GM23338 (cell line): ENCODE results near the gene ZNF491. TPM values are rescaled to one million over a fixed set of nuclear protein-coding genes. Genes with fewer than 3 reads are reported as not detected.
"Not testable (repeated sequence)": the region's sequence is repeated elsewhere in the genome, so short reads cannot be mapped to it uniquely, and the experiment has no call there.

Source experiments
- ATAC-seq: fragments of 200-7000 bp; cut with Tn5 transposase; 3 replicates; pipeline ENCODE4 v1.9.1; 2020
- DNase-seq: peaks from one replicate; pipeline ENCODE4 v3.0.0-alpha.2; 2015; ENCODE audit warnings: low spot score
- H2AFZ ChIP-seq: fragments of 200-600 bp; sonication (generic); 2 replicates; pipeline ENCODE4 v1.8.0; 2016; ENCODE audit warnings: antibody characterized with exemption, mild to moderate bottlenecking, moderate library complexity
- H3F3A ChIP-seq: fragments of 200-600 bp; sonication (generic); replicated peaks from 2 replicates; pipeline ENCODE4 v1.8.0; 2017; ENCODE audit warnings: antibody characterized with exemption, mixed run types, low read depth
- H3K27ac ChIP-seq: fragments of 200-600 bp; sonication (generic); 2 replicates; pipeline ENCODE4 v1.6.1; 2016; ENCODE audit warnings: low read depth
- H3K27me3 ChIP-seq: fragments of 200-600 bp; sonication (generic); 2 replicates; pipeline ENCODE4 v1.8.0; 2016; ENCODE audit warnings: mild to moderate bottlenecking, mixed run types, moderate library complexity; ENCODE audit not compliant: insufficient read depth
- H3K36me3 ChIP-seq: fragments of 200-600 bp; sonication (generic); 2 replicates; pipeline ENCODE4 v1.8.0; 2016; ENCODE audit warnings: mild to moderate bottlenecking; ENCODE audit not compliant: insufficient read depth
- H3K4me1 ChIP-seq: fragments of 200-600 bp; sonication (generic); 2 replicates; pipeline ENCODE4 v1.8.0; 2016; ENCODE audit warnings: mild to moderate bottlenecking, moderate library complexity; ENCODE audit not compliant: insufficient read depth
- H3K4me2 ChIP-seq: fragments of 200-600 bp; sonication (generic); 2 replicates; pipeline ENCODE4 v1.7.1; 2017; ENCODE audit warnings: mixed run types
- H3K4me3 ChIP-seq: fragments of 200-600 bp; sonication (generic); 2 replicates; pipeline ENCODE4 v1.6.1; 2016; ENCODE audit warnings: mixed run types
- H3K79me2 ChIP-seq: fragments of 200-600 bp; sonication (generic); replicated peaks from 2 replicates; pipeline ENCODE4 v1.8.0; 2017; ENCODE audit warnings: mild to moderate bottlenecking; ENCODE audit not compliant: insufficient read depth
- H3K9me2 ChIP-seq: fragments of 200-600 bp; sonication (generic); 2 replicates; pipeline ENCODE4 v1.8.0; 2017; ENCODE audit not compliant: insufficient read depth
- H4K20me1 ChIP-seq: fragments of 200-600 bp; sonication (generic); replicated peaks from 2 replicates; pipeline ENCODE4 v1.8.0; 2017; ENCODE audit warnings: mild to moderate bottlenecking; ENCODE audit not compliant: insufficient read depth
- H3K27ac Mint-ChIP-seq: 2 replicates; pipeline ENCODE4 v1.8.0; 2020; ENCODE audit warnings: inconsistent platforms, mild to moderate bottlenecking, moderate library complexity, mixed read lengths
- H3K27me3 Mint-ChIP-seq: 3 replicates; pipeline ENCODE4 v1.8.0; 2022; ENCODE audit warnings: low read depth, mild to moderate bottlenecking, moderate library complexity, mixed read lengths, inconsistent platforms; ENCODE audit not compliant: insufficient read depth, poor library complexity
- H3K36me3 Mint-ChIP-seq: 3 replicates; pipeline ENCODE4 v1.8.0; 2021; ENCODE audit warnings: low read depth, mild to moderate bottlenecking, inconsistent platforms, moderate library complexity, mixed read lengths
- H3K4me1 Mint-ChIP-seq: 3 replicates; pipeline ENCODE4 v1.8.0; 2020; ENCODE audit warnings: mild to moderate bottlenecking, inconsistent platforms, mixed read lengths
- H3K4me3 Mint-ChIP-seq: 3 replicates; pipeline ENCODE4 v1.8.0; 2021; ENCODE audit warnings: moderate library complexity, mild to moderate bottlenecking, inconsistent platforms, mixed read lengths
- H3K9me3 Mint-ChIP-seq: 3 replicates; pipeline ENCODE4 v1.8.0; 2020; ENCODE audit warnings: moderate library complexity, mild to moderate bottlenecking, inconsistent platforms, mixed read lengths
- CTCF ChIP-seq, 2 experiments: fragments of 200-600 bp in 1 of 2; sonication (generic) in 1 of 2; conservative IDR thresholded peaks; 2 replicates each; pipeline versions ENCODE4 v1.5.1 to v1.6.1; 2016 to 2017; ENCODE audit warnings: antibody characterized with exemption in 2 of 2, low read depth in 2 of 2, mild to moderate bottlenecking in 2 of 2, moderate library complexity in 1 of 2
- ETS1 ChIP-seq: IDR thresholded peaks from 2 replicates; pipeline ENCODE4 v1.6.1; 2016; ENCODE audit warnings: antibody characterized with exemption
- POLR2AphosphoS5 ChIP-seq: IDR thresholded peaks from 2 replicates; pipeline ENCODE4 v1.6.1; 2016; ENCODE audit warnings: antibody characterized with exemption, low read depth
- REST ChIP-seq: IDR thresholded peaks from one replicate; pipeline ENCODE4 v1.6.1; 2018; ENCODE audit warnings: antibody characterized with exemption; ENCODE audit not compliant: unreplicated experiment
- polyA plus RNA-seq: library from polyadenylated mRNA; unstranded; fragments of >200 nt; fragmentation: Nextera tagmentation; extraction: Ambion mirVana; gene quantifications from 2 replicates; pipeline ENCODE4 v1.2.1, GENCODE V29; 2016
- total RNA-seq: library from RNA; depleted of rRNA; stranded (reverse); fragments of >200 nt; shearing (Covaris generic); gene quantifications from 2 replicates; pipeline ENCODE4 v1.2.3, GENCODE V29; 2014

The ZNF491 gene
- total and polyA plus RNA-seq, 2 experiments from 2014 or later, result 0.32 to 1.3 TPM

GRCh38 chr19:11821474-11822109 is 23.3 kb downstream of the ZNF491 start (continued):
- no peak for TF ChIP-seq CTCF (conservative IDR thresholded peaks at IDR 0.05; ENCODE audit: low read depth in 2 of 2)

GRCh38 chr19:11828957-11829876 is 30.9 kb downstream of the ZNF491 start:
- not testable (repeated sequence) for ATAC-seq

GRCh38 chr19:11832253-11832912 is 34.1 kb downstream of the ZNF491 start:
- H3K27ac ChIP-seq, result no peak overlapping the region
- Mint-ChIP-seq H3K9me3 (peaks cover 98% of the 10 kb centered on the region), H3K27ac (no peak overlapping the region), H3K4me1 (no peaks in the 10 kb centered on the region), H3K27me3 (peaks cover 5% of the 10 kb centered on the region), H3K36me3 (peaks cover 35% of the 10 kb centered on the region), H3K4me3 (no peak overlapping the region)
- H2AFZ ChIP-seq, result no peak overlapping the region
- no peaks in the 10 kb centered on the region for H3K27me3 ChIP-seq
- ATAC-seq, result no peak
- H3K4me3 ChIP-seq, result no peak overlapping the region
- H3K9me2 ChIP-seq, result no peaks in the 10 kb centered on the region
- no peak for DNase-seq
- no peaks in the 10 kb centered on the region for H3K79me2 ChIP-seq
- peaks cover 22% of the 10 kb centered on the region for H3K36me3 ChIP-seq
- H4K20me1 ChIP-seq, result no peaks in the 10 kb centered on the region
- H3K4me1 ChIP-seq, result no peaks in the 10 kb centered on the region
- no peak overlapping the region for H3K4me2 ChIP-seq
- H3F3A ChIP-seq, result no peaks in the 10 kb centered on the region
- TF ChIP-seq POLR2AphosphoS5 (no peak), REST (no peak), ETS1 (no peak)

More at GRCh38 chr19:11828957-11829876, 30.9 kb downstream of the ZNF491 start:
- H3K27ac ChIP-seq, H3K4me1 ChIP-seq, H3K4me2 ChIP-seq, H3K4me3 ChIP-seq, H3K9me2 ChIP-seq, H3K27me3 Mint-ChIP-seq, H3K27ac Mint-ChIP-seq, H3K27me3 ChIP-seq, H3K4me3 Mint-ChIP-seq, DNase-seq, H2AFZ ChIP-seq, H3K79me2 ChIP-seq, H3K4me1 Mint-ChIP-seq, H4K20me1 ChIP-seq, H3F3A ChIP-seq: not testable (repeated sequence)
- Mint-ChIP-seq H3K36me3 (peaks cover 30% of the 10 kb centered on the region), H3K9me3 (peaks cover 97% of the 10 kb centered on the region)
- H3K36me3 ChIP-seq, result peaks cover 22% of the 10 kb centered on the region
- TF ChIP-seq CTCF (conservative IDR thresholded peaks at IDR 0.05; ENCODE audit: low read depth in 2 of 2), result peak; percentile 26 to 31; a peak in 3 of 4 replicates
